Gastroesophageal sphincter (tissue), 3 donors: ENCODE results near the gene LRRFIP2.

Source experiments
- EP300 ChIP-seq: sonication (generic); formaldehyde crosslinking; IDR thresholded peaks from one replicate; pipeline ENCODE4 v1.6.1; 2017; ENCODE audit warnings: antibody characterized with exemption, mild to moderate bottlenecking
- POLR2A ChIP-seq, 2 donors: fragments of 450-650 bp; IDR thresholded peaks; one replicate each; pipeline ENCODE4 v1.6.1; 2017; ENCODE audit warnings: antibody characterized with exemption in 2 of 2, mild to moderate bottlenecking in 2 of 2, moderate library complexity in 1 of 2
- POLR2AphosphoS5 ChIP-seq: sonication (generic); formaldehyde crosslinking; IDR thresholded peaks from one replicate; pipeline ENCODE4 v1.6.1; 2017; ENCODE audit warnings: antibody characterized with exemption
- TF ChIP-seq, protein P1 (sequence below), 4 experiments: fragments of 200-600 bp in 2 of 4; fragments of 450-650 bp in 2 of 4; sonication (generic) in 1 of 4; IDR thresholded peaks; one replicate each; pipeline ENCODE4 v1.5.1; 2017 to 2019; ENCODE audit warnings: antibody characterized with exemption in 4 of 4, mild to moderate bottlenecking in 2 of 4, moderate library complexity in 2 of 4

DNA sequence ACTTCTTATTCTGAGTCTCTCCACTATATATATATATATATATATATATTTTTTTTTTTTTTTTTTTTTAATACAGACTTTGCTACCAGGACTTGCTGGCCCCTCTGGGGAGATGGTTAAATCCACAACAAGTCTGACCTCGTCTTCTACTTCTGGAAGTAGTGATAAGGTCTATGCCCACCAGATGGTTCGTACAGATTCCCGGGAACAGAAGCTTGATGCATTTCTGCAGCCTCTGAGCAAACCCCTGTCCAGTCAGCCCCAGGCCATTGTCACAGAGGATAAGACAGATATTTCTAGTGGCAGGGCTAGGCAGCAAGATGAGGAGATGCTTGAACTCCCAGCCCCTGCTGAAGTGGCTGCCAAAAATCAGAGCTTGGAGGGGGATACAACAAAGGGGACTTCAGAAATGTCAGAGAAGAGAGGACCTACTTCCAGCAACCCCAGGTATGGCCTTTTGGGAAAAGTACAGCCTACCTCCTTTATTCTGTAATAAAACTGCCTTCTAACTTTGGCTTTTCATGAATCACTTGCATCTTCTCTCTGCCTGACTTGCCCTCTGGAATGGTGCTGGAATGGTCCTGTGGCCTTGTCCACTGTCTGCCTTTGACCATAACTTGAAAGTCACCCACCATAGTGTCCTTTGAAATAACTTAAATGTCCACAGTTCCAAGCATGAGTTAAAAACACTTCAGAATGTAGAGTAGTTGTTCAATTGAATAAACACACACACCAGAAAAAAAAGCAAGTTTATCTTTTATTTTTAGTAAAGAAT lies 148.6 kb downstream of the LRRFIP2 start:
- TF ChIP-seq, protein P1, sequence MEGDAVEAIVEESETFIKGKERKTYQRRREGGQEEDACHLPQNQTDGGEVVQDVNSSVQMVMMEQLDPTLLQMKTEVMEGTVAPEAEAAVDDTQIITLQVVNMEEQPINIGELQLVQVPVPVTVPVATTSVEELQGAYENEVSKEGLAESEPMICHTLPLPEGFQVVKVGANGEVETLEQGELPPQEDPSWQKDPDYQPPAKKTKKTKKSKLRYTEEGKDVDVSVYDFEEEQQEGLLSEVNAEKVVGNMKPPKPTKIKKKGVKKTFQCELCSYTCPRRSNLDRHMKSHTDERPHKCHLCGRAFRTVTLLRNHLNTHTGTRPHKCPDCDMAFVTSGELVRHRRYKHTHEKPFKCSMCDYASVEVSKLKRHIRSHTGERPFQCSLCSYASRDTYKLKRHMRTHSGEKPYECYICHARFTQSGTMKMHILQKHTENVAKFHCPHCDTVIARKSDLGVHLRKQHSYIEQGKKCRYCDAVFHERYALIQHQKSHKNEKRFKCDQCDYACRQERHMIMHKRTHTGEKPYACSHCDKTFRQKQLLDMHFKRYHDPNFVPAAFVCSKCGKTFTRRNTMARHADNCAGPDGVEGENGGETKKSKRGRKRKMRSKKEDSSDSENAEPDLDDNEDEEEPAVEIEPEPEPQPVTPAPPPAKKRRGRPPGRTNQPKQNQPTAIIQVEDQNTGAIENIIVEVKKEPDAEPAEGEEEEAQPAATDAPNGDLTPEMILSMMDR (IDR thresholded peaks at IDR 0.05): no peak
- no peak for TF ChIP-seq POLR2A (IDR thresholded peaks at IDR 0.05)
- no peak for TF ChIP-seq POLR2AphosphoS5
- TF ChIP-seq EP300: no peak
